ENCODE results near the gene C11orf21. TPM values are rescaled to one million over a fixed set of nuclear protein-coding genes. Genes with fewer than 3 reads are reported as not detected.

C11orf21 gene
- total RNA-seq, 1 donor from 2014 or later, result not detected

DNA sequence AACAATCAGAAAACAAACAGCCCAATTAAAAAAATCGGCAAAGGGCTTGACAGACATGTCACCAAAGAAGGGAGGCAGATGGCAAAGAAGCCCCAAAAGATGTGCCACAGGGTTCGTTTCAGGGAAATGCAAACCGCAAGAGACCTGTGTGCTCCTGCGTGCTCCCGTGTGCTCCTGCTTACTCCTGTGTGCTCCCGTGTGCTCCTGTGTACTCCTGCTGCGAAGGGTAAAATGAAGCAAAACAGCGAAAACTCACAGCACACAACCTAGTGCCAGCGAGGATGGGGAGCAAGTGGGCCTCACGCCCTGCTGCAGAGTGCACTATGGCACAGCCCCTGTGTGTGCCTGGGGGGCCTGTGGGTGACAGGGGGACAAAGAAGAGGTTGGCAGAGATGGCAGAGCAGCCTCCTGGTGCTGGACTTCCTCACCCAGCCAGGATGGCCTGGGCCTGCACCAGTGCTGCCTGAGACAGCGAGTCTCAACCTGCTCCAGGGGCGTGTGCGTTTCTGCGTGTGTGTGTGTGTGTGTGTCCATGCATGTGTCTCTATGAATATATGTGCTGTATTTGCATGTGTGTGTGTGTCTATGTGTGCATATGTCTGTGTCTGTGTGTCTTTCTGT, 45.3 kb downstream of the C11orf21 start:
- H3K4me3 Mint-ChIP-seq (ENCODE audit: unreplicated experiment), result no peak overlapping the region
- DNase-seq (ENCODE audit: low read depth) (no peak), FAIRE-seq (no peak)
- no peak overlapping the region for H3K4me2 ChIP-seq (ENCODE audit: low read length)
- H4K20me1 ChIP-seq (ENCODE audit: insufficient read depth, low read length), result no peaks in the 10 kb centered on the region
- H3K36me3 Mint-ChIP-seq (ENCODE audit: low read depth, unreplicated experiment), result no peaks in the 10 kb centered on the region
- no peaks in the 10 kb centered on the region for H3K4me1 ChIP-seq (ENCODE audit: insufficient read depth, low read length)
- H3K4me3 ChIP-seq (ENCODE audit: insufficient read depth, low read depth, low read length), result no peak overlapping the region
- H3K27me3 ChIP-seq (ENCODE audit: insufficient read depth, low read length), result peaks cover 2% of the 10 kb centered on the region
- H3K27me3 Mint-ChIP-seq (ENCODE audit: low read depth, unreplicated experiment), result peaks cover 33% of the 10 kb centered on the region
- H3K4me1 Mint-ChIP-seq (ENCODE audit: low read depth, unreplicated experiment), result no peaks in the 10 kb centered on the region
- H3K9ac ChIP-seq (ENCODE audit: low read length), result no peak overlapping the region
- H3K9me3 ChIP-seq (ENCODE audit: insufficient read depth, low read depth, low read length), result no peaks in the 10 kb centered on the region
- H2AFZ ChIP-seq (ENCODE audit: low read depth, low read length), result no peak overlapping the region
- H3K9me3 Mint-ChIP-seq (ENCODE audit: unreplicated experiment), result no peaks in the 10 kb centered on the region
- H3K27ac ChIP-seq (ENCODE audit: low read depth, low read length), result no peak overlapping the region
- no peaks in the 10 kb centered on the region for H3K36me3 ChIP-seq (ENCODE audit: insufficient read depth, low read length)
- TF ChIP-seq, protein P1, sequence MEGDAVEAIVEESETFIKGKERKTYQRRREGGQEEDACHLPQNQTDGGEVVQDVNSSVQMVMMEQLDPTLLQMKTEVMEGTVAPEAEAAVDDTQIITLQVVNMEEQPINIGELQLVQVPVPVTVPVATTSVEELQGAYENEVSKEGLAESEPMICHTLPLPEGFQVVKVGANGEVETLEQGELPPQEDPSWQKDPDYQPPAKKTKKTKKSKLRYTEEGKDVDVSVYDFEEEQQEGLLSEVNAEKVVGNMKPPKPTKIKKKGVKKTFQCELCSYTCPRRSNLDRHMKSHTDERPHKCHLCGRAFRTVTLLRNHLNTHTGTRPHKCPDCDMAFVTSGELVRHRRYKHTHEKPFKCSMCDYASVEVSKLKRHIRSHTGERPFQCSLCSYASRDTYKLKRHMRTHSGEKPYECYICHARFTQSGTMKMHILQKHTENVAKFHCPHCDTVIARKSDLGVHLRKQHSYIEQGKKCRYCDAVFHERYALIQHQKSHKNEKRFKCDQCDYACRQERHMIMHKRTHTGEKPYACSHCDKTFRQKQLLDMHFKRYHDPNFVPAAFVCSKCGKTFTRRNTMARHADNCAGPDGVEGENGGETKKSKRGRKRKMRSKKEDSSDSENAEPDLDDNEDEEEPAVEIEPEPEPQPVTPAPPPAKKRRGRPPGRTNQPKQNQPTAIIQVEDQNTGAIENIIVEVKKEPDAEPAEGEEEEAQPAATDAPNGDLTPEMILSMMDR (IDR thresholded peaks at IDR 0.05; ENCODE audit: insufficient read depth, low read depth, low read length), result no peak
- TF ChIP-seq EZH2 (IDR thresholded peaks at IDR 0.05; ENCODE audit: insufficient read depth, low read length), result no peak
- no peak overlapping the region for H3K27ac Mint-ChIP-seq (ENCODE audit: unreplicated experiment)
- H3K79me2 ChIP-seq (ENCODE audit: insufficient read depth, low read length), result no peaks in the 10 kb centered on the region

DNA sequence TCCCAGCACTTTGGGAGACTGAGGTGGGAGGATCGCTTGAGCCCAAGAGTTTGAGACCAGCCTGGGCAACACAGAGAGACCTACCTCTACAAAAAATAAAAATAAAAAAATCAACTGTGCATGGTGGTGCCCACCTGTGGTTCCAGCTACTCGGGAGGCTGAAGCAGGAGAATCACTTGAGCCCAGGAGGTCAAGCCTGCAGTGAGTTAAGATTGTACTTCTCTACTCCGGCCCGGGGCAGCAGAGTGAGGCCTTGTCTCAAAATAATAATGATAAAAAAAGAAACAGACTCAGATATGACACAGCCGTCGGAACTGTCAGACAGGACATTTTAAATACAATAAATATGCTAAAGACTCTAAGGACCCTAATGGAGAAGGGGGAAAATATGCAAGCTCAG, 49.7 kb downstream of the C11orf21 start:
- peaks cover 14% of the 10 kb centered on the region for H3K9me3 Mint-ChIP-seq (ENCODE audit: unreplicated experiment)
- H3K4me1 ChIP-seq (ENCODE audit: insufficient read depth, low read length), result no peaks in the 10 kb centered on the region
- no peak overlapping the region for H3K4me3 ChIP-seq (ENCODE audit: insufficient read depth, low read depth, low read length)
- no peaks in the 10 kb centered on the region for H3K36me3 Mint-ChIP-seq (ENCODE audit: low read depth, unreplicated experiment)
- no peak overlapping the region for H3K27ac ChIP-seq (ENCODE audit: low read depth, low read length)
- peaks cover 41% of the 10 kb centered on the region for H3K27me3 Mint-ChIP-seq (ENCODE audit: low read depth, unreplicated experiment)
- TF ChIP-seq, protein P1 (IDR thresholded peaks at IDR 0.05; ENCODE audit: insufficient read depth, low read depth, low read length), result no peak
- TF ChIP-seq EZH2 (IDR thresholded peaks at IDR 0.05; ENCODE audit: insufficient read depth, low read length), result no peak
- no peak overlapping the region for H2AFZ ChIP-seq (ENCODE audit: low read depth, low read length)
- H3K4me1 Mint-ChIP-seq (ENCODE audit: low read depth, unreplicated experiment), result no peaks in the 10 kb centered on the region
- FAIRE-seq (no peak), DNase-seq (ENCODE audit: low read depth) (no peak)
- H3K4me3 Mint-ChIP-seq (ENCODE audit: unreplicated experiment), result no peak overlapping the region
- H3K79me2 ChIP-seq (ENCODE audit: insufficient read depth, low read length), result no peaks in the 10 kb centered on the region
- no peaks in the 10 kb centered on the region for H3K9me3 ChIP-seq (ENCODE audit: insufficient read depth, low read depth, low read length)
- no peaks in the 10 kb centered on the region for H3K36me3 ChIP-seq (ENCODE audit: insufficient read depth, low read length)
- no peaks in the 10 kb centered on the region for H4K20me1 ChIP-seq (ENCODE audit: insufficient read depth, low read length)
- no peak overlapping the region for H3K4me2 ChIP-seq (ENCODE audit: low read length)
- H3K9ac ChIP-seq (ENCODE audit: low read length), result no peak overlapping the region
- no peak overlapping the region for H3K27ac Mint-ChIP-seq (ENCODE audit: unreplicated experiment)
- H3K27me3 ChIP-seq (ENCODE audit: insufficient read depth, low read length), result peaks cover 2% of the 10 kb centered on the region

DNA sequence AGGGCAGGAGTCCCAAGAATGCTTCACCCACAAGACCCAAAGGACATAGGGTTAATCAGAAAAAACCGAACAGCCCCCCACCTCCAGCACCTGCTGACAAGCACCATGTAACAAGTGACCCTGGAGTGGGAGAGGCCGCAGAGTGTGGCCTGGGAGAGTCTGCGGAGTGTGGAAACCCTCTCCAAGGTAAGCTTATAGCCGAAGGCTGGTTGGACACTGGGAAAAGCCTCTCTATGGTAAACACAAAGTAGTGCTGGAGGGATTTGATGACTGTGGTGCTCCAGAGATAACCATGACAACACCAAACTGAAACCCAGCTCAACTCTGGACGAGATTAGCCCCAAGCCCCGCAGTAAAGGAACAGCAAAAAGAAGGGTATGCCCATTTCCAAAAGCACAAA, 50.6 kb downstream of the C11orf21 start:
- no peak overlapping the region for H3K4me2 ChIP-seq (ENCODE audit: low read length)
- H2AFZ ChIP-seq (ENCODE audit: low read depth, low read length), result no peak overlapping the region
- H3K9me3 ChIP-seq (ENCODE audit: insufficient read depth, low read depth, low read length), result no peaks in the 10 kb centered on the region
- H3K27ac ChIP-seq (ENCODE audit: low read depth, low read length), result no peak overlapping the region
- Mint-ChIP-seq H3K4me1 (ENCODE audit: low read depth, unreplicated experiment) (no peaks in the 10 kb centered on the region), H3K27me3 (ENCODE audit: low read depth, unreplicated experiment) (peaks cover 36% of the 10 kb centered on the region), H3K9me3 (ENCODE audit: unreplicated experiment) (peaks cover 14% of the 10 kb centered on the region), H3K36me3 (ENCODE audit: low read depth, unreplicated experiment) (no peaks in the 10 kb centered on the region), H3K27ac (ENCODE audit: unreplicated experiment) (no peak overlapping the region), H3K4me3 (ENCODE audit: unreplicated experiment) (no peak overlapping the region)
- no peak for DNase-seq (ENCODE audit: low read depth)
- FAIRE-seq, result no peak
- H3K4me3 ChIP-seq (ENCODE audit: insufficient read depth, low read depth, low read length), result no peak overlapping the region
- peaks cover 2% of the 10 kb centered on the region for H3K27me3 ChIP-seq (ENCODE audit: insufficient read depth, low read length)
- H3K9ac ChIP-seq (ENCODE audit: low read length), result no peak overlapping the region
- TF ChIP-seq, protein P1 (IDR thresholded peaks at IDR 0.05; ENCODE audit: insufficient read depth, low read depth, low read length), result no peak
- TF ChIP-seq EZH2 (IDR thresholded peaks at IDR 0.05; ENCODE audit: insufficient read depth, low read length), result no peak
- no peaks in the 10 kb centered on the region for H3K79me2 ChIP-seq (ENCODE audit: insufficient read depth, low read length)
- no peaks in the 10 kb centered on the region for H3K4me1 ChIP-seq (ENCODE audit: insufficient read depth, low read length)
- no peaks in the 10 kb centered on the region for H4K20me1 ChIP-seq (ENCODE audit: insufficient read depth, low read length)
- no peaks in the 10 kb centered on the region for H3K36me3 ChIP-seq (ENCODE audit: insufficient read depth, low read length)

Measured in astrocyte (in vitro differentiated cells and primary cell).